HTR-8/SVneo (cell line): ENCODE measurements around the gene CHRNA9.
"Not testable (repeated sequence)": the region's sequence is repeated elsewhere in the genome, so short reads cannot be mapped to it uniquely, and the experiment has no call there.

Experiments used
- DNase-seq: peaks from one replicate; pipeline ENCODE4 v3.0.0; 2011; ENCODE audit warnings: low spot score, mixed read lengths; ENCODE audit not compliant: insufficient read length
- FAIRE-seq: peaks from 2 replicates; lab custom pipeline; 2011; peaks lifted over from hg19 to GRCh38; lab: Jason Lieb, UNC

CHRNA9 gene

GRCh38 chr4:40375095-40375494 lies 40.0 kb downstream of the CHRNA9 start:
- DNase-seq (no peak), FAIRE-seq (no peak)

- DNase-seq, result no peak
- FAIRE-seq, result no peak
Observed at GRCh38 chr4:40375620-40376019, 40.5 kb downstream of the CHRNA9 start.

GRCh38 chr4:40377512-40378365 lies 42.6 kb downstream of the CHRNA9 start:
- FAIRE-seq, result no peak

GRCh38 chr4:40378619-40379018 lies 43.5 kb downstream of the CHRNA9 start:
- FAIRE-seq, result no peak
- no peak for DNase-seq

More at GRCh38 chr4:40377512-40378365, 42.6 kb downstream of the CHRNA9 start:
- no peak for DNase-seq

- FAIRE-seq (no peak), DNase-seq (no peak)
Observed at GRCh38 chr4:40379248-40379647, 44.1 kb downstream of the CHRNA9 start.

- DNase-seq, result no peak
Observed at GRCh38 chr4:40380647-40381046, 45.5 kb downstream of the CHRNA9 start.

GRCh38 chr4:40388239-40388638 lies 53.1 kb downstream of the CHRNA9 start:
- DNase-seq, result no peak
- FAIRE-seq, result no peak

More at GRCh38 chr4:40380647-40381046, 45.5 kb downstream of the CHRNA9 start:
- FAIRE-seq, result no peak

GRCh38 chr4:40389986-40390385 lies 54.9 kb downstream of the CHRNA9 start:
- DNase-seq (no peak), FAIRE-seq (no peak)

- not testable (repeated sequence) for FAIRE-seq, DNase-seq
Observed at GRCh38 chr4:40392241-40392640, 57.1 kb downstream of the CHRNA9 start.

- FAIRE-seq (no peak), DNase-seq (no peak)
Observed at GRCh38 chr4:40394236-40394635, 59.1 kb downstream of the CHRNA9 start.

- DNase-seq (no peak), FAIRE-seq (no peak)
Observed at GRCh38 chr4:40395166-40395900, 60.2 kb downstream of the CHRNA9 start.

- FAIRE-seq, result no peak
- DNase-seq, result peak; percentile 40
Observed at GRCh38 chr4:40395908-40396793, 61.0 kb downstream of the CHRNA9 start.

- DNase-seq, result no peak
- no peak for FAIRE-seq
Observed at GRCh38 chr4:40399578-40399977, 64.4 kb downstream of the CHRNA9 start.

GRCh38 chr4:40401096-40401495 lies 66.0 kb downstream of the CHRNA9 start:
- no peak for FAIRE-seq
- no peak for DNase-seq

GRCh38 chr4:40401631-40402030 lies 66.5 kb downstream of the CHRNA9 start:
- DNase-seq (no peak), FAIRE-seq (no peak)

GRCh38 chr4:40402556-40402955 lies 67.4 kb downstream of the CHRNA9 start:
- DNase-seq, result no peak
- no peak for FAIRE-seq

- DNase-seq (no peak), FAIRE-seq (no peak)
Observed at GRCh38 chr4:40403081-40403480, 67.9 kb downstream of the CHRNA9 start.
